ENCODE data around the gene ARHGEF16. TPM values are rescaled to one million over a fixed set of nuclear protein-coding genes. Genes with fewer than 3 reads are reported as not detected.

Gene ARHGEF16
- polyA plus RNA-seq, 4 donors, result 0.53 to 23.1 (median 15.4) TPM

DNA sequence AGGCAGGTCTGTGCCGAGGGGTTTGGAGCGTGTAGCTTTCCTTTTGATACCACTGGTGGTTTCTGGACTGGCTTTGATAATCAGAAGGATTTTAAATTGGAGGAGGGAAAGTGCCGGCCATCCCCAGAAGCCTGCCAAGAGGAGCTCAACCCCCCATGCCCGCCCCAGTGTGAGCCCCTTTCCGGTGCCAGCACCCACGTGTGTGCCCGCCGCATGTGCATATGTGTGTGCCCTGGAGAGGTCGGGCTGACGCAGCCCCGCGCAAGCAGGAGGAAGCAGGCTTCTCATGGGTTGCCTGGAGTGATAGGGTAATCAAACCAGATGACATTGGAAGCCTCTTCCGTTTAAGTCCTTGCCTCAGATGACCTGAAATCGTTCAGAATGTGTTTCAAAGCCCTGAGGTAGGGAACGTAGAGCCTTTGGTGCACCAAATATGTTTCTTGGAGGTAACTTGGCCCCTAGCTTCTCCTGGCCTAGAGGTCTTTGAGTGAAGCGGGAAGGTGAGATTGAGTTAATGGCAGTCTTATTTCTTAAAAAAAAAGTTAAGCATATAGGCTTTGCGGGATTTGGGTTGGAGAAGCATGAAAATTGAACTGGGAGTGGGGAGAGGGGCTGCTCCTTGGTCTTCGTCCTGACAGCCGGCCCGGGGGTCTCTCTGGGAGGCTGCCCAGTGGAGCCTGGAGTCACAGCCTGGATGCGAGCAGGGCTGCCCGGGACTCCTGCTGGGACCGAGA is 34.1 kb upstream of the ARHGEF16 start:
- no peak for DNase-seq (ENCODE audit: low read depth in 4 of 4, low spot score in 3 of 4)

DNA sequence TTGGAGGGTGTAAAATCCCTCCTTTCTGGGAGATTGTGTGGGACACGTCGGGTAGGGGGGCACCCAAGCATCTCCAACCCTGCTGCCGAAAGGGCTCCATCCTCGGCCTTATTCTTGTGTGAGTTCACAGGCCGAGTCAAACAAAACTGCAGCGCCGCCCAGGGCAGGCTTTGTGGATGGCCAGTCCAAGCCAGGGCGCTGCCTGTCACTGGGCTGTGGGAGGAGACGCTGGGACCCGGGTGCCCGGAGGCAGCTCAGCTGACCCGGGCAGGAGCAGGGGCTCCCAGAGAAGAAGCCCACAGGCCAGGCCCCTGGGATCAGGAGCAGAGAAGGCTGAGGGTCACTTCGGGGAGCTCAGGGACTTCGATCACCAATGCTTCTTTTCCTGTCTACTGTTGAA is 31.8 kb upstream of the ARHGEF16 start:
- DNase-seq (ENCODE audit: low read depth in 4 of 4, low spot score in 3 of 4), result no peak

DNA sequence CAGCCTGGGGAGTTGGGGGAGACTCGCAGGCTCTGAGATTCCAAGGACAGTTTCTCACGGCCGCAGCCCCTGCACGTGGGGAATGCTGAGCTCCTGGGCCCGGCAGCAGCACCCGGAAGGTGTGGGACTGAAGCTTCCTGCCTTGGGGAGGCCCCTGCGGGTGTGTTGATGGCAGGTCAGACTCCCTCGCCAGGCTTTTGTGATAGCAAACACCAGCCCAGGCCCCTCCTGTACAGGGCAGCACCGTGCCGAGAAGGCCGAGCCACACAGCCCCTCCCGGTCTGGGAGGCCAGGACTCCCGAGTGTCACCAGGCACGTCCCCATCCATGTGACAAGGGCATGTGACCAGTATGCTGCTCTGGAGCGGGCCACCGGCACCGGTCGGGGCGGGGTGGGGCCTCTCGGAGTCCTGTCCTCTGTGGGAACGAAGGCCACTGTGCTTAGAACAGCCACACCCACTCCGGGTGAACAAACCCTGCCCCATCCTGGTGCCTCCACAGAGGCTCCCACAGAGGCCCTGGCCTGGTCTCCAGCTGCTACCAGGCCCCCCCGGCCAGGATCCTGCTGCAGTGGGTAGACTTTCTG is 31.1 kb upstream of the ARHGEF16 start:
- no peak for DNase-seq (ENCODE audit: low read depth in 4 of 4, low spot score in 3 of 4)

DNA sequence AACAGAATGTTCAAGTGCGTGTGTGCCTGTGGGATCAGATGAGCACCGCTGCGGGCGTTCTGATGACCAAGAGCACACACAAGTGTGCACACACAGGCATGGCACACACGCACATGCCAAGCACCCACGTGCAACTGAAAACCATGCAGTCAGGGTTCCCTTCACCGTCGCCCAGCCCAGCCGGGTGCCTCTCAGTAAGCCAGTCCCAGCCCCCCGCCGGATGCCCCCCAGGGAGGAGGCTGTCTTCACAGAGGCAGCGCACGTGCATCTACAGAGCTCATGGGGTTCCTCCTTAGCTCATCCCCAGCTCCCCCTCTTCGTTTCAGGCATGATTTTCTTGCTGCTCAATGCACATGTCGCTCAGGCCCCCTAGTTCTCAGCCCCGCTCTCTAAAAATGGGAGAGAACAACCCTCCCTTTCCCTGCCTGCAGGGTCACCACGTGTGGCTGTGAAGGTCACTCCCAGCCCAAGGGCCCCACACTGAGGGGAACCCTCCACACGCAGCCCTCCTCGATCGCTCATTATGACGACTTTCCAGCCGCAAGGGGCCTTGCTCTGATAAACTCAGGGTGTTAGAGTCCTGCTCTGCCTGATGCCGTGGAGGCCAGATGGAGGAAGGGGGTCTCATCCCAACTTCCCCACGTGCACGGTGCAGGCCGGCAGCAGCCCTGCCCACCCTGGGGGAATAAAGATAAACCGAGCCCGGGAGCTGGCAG is 30.4 kb upstream of the ARHGEF16 start:
- DNase-seq (ENCODE audit: low read depth in 4 of 4, low spot score in 3 of 4), result no peak

DNA sequence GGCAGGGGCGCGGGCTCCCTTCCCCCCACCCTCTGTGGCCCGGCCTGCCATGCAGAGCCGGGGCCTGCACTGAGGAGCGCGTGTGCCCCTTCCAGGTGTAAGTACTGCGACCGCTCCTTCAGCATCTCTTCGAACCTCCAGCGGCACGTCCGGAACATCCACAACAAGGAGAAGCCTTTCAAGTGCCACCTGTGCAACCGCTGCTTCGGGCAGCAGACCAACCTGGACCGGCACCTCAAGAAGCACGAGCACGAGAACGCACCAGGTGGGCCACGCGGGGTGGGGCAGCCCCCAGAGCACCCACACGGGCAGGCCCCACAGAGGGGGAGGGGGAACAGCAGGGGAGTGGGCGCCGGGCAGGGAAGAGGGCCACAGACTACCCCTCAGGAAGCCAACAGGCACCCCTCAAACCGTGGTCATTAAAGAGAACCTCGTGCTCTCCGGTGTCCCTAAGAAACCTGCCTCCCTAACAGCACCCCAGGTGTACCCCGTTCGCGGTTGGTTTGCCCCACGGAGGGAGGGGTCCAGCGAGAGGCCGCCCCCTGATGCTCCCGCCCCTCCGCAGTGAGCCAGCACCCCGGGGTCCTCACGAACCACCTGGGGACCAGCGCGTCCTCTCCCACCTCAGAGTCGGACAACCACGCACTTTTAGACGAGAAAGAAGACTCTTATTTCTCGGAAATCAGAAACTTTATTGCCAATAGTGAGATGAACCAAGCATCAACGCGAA is 28.8 kb upstream of the ARHGEF16 start:
- DNase-seq (ENCODE audit: low read depth in 4 of 4, low spot score in 3 of 4), result no peak

DNA sequence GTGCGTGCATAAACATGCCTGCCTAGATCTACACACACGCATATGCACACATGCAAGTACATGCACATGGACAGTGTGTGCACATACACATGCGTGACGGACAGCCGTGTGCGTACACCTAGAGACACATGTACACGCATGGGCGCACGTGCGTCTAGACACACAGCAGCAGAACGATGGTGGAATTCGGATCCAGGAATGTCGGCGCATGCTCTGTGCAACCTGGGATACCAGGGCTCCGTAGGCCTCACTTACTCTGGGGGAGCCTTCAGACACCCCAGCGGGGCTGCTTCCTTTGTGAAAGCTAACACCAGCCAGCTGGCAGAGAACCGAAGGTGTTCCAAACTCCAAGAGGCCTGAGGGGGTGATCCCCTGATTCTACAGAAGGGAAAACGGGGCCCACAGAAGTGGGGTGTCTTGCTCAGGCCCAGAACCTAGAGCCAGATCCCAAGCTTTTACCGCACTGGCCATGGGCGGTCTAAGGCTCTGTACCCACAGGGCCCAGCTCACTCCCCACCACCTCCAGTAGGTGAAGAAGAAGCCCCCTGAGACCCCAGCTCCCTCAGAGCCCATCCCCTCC is 27.4 kb upstream of the ARHGEF16 start:
- DNase-seq (ENCODE audit: low read depth in 4 of 4, low spot score in 3 of 4), result no peak

DNA sequence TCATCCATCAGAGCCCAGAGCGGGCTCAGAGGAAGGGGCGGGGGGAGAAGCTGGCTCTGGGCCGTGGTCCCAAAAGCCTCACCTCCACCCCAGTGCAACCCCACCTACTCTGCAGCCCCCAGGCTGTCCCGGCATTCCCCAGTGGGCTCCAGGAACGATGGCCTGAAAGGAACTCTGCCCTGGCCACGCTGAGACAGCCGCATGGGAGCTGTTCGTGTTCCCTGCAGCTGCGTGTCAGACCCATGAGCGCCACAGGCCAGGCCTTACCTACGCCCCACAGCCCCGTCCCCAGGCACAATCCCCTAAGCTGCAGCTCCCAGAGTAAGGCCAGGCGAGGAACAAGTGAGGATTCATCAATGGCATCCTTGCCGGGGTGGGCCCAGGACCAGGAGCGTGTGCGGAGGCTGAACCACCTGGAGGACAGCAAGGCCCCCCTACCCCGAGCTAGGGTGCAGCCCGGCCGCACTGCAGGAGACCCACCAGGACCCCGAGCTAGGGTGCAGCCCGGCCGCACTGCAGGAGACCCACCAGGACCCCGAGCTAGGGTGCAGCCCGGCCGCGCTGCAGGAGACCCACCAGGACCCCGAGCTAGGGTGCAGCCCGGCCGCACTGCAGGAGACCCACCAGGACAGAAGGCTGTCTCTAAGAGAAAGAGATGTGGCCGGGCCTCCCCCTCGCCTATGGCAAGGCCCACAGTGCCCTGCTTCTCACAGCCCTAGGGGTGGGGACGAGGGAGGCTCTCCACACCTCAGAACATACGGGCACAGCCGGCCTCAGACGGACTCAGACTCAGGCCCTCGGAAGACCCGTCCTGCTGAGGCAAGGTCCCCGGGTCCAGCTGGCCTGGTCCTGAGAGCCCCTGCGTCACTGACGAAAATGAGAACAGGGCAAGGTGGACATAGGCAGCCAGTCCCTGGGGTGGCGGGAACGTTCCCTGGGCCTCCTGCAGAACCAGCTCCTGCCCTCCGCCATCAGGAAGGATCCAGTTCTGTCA is 26.5 kb upstream of the ARHGEF16 start:
- no peak for DNase-seq (ENCODE audit: low read depth in 4 of 4, low spot score in 3 of 4)

DNA sequence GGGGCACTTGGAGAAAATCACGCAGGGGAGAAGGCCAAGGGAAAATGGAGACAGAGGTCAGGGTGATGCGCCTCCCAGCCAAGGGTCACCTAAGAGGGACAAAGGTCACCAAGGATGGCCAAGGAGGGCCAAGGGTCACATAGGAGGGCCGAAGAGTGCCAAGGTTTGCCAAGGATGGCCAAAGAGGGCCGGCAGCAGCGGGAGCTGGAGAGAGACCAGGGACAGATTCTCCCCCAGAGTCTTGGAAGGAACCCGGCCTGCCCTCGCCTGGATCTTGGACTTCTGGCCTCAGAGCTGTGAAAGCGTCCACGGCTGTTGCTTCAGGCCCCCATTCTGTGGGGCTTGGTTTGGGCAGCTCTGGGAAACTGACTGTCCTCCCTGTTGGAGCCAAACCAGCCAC is 25.6 kb upstream of the ARHGEF16 start:
- no peak for DNase-seq (ENCODE audit: low read depth in 4 of 4, low spot score in 3 of 4)

DNA sequence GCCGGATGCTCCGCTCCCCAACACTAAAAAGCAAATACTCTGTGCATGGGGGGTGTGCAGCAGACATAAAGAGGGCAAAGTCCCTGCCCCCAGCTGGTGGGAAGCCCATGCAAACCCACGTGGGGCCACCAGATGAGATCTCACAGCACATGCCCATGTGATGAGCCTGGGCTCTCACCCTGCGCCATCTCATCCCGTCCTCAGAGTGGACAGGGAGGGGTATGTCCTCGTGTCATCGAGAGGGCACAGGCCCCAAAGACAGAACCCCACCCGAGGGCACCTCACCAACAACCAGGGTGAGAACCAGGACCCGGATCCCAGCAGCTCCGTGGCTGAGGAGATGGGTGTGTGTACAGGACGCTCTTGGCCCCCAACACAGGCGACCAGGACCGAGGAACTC is 25.1 kb upstream of the ARHGEF16 start:
- DNase-seq (ENCODE audit: low read depth in 4 of 4, low spot score in 3 of 4), result no peak

DNA sequence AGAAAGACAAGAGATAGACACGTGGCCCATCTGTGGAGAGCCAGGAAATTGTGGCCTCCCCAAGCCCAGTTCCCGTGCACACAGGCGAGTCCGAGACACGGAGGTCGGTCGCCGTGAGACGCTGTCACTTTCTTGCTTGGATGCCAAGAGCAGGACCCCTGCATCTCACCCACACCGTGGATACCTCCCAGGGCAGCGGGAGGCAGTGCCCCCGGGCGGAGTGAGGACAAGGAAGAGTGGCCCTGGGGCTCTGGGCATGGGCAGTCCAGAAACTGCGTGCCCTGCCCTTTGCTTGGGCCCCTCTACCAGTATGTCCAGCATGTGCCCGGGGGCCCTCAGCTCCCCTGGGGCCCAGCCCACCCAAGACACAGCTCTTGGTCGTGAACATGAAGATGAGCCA is 24.7 kb upstream of the ARHGEF16 start:
- DNase-seq (ENCODE audit: low read depth in 4 of 4, low spot score in 3 of 4), result no peak

DNA sequence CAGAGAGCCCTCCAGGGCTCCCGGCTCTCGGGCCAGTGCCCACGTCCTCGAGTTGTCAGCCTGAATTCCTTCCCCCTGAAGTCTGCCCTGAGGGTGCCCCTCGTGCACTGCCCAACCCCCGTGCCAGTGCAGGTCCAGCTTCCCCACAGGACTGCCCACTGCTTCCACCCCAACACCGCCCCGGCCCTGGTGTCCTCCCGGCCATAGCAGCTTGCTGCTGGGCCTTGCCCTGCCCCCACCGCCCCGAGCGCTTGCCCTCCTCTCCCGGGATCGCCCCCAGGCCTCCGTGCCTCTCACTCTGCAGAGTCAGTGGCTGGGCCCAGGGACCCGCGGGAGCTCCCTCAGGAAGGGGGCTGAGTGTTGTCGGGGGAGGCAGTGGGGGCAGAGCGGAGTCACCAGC is 24.1 kb upstream of the ARHGEF16 start:
- DNase-seq (ENCODE audit: low read depth in 4 of 4, low spot score in 3 of 4), result no peak

DNA sequence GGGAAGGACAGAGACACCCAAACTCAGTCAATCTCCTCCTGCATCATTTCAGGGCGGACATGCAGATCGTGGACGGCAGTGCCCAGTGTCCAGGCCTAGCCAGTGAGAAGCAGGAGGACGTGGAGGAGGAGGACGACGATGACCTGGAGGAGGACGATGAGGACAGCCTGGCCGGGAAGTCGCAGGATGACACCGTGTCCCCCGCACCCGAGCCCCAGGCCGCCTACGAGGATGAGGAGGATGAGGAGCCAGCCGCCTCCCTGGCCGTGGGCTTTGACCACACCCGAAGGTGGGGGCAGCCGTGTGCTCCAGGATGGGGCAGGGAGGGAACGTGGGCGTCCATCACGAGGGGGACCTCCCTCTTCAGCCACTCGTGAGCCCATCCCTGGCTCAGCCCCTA is 23.6 kb upstream of the ARHGEF16 start:
- DNase-seq (ENCODE audit: low read depth in 4 of 4, low spot score in 3 of 4), result no peak

DNA sequence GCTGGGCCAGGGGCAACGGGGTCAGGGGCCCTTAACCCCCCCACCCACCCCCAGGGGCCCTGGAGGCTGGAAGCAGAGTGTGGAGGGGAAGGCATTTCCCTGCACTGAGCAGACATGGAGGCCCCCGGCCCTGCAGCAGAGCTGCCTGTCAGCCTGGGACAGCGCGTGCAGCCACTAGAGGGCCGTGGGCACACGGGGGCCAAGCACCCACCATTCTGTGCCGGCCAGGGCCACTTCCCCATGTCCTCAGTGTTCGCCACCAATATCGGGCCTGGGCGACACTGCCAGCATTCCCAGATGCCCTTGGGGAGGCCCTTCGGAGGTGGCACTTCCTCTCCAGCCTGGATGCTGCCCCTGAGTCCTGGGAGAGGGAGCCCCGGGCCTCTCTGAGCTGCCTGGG is 23.2 kb upstream of the ARHGEF16 start:
- DNase-seq (ENCODE audit: low read depth in 4 of 4, low spot score in 3 of 4), result no peak

DNA sequence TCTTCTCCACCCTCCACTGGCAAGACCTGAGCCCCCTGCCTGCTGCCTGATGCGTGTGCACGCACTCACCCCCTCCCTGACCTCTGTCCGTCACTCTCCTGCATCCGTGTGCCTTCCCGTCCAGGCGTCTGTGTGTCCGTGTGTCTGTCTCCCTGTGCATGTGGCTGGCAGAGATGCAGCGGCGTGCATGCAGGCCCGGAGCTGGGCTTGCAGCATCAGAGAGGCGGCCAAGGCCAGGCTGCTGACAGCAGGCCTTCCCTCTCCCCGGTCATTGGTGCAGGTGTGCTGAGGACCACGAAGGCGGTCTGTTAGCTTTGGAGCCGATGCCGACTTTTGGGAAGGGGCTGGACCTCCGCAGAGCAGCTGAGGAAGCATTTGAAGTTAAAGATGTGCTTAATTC is 22.8 kb upstream of the ARHGEF16 start:
- DNase-seq (ENCODE audit: low read depth in 4 of 4, low spot score in 3 of 4), result no peak

DNA sequence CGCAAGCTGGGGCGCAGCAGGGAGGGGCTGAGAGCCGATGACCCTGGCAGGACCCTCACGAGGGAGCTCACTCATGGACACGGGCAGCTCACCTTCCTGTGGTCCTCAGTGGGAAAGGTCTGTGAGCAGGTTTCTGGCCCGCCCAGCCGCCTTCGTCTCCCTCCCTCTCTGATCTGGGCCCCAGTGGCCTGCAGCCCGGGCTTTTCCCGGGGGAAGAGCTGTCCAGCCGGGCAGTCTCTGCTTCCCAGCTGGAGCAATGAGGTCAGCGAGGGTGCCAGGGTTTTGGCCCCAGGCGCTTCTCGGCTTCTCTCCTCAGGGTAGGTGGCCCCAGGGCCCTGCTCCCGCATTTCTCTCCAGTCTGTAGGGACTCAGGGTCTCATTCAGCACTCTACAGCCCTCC is 22.2 kb upstream of the ARHGEF16 start:
- DNase-seq (ENCODE audit: low read depth in 4 of 4, low spot score in 3 of 4), result no peak

DNA sequence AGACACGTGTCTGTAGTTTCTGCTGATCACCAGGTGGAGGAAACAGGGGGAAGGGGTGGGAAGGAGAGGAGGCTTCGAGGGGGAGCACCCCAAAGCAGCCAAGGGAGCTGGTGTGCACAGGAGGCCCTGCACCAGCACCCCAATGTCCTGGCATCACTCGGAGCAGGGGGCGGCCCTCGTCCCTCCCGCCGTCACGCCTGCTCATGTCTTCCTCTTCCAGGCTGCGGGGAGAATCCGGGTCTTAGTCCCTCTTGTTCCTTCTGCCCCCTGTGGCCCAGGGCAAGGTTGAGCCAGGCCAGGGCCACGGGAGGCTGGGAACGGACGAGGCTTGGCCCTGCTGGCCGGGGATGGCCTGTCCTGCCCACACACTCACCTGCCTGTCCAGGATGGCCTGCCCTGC is 21.4 kb upstream of the ARHGEF16 start:
- no peak for DNase-seq (ENCODE audit: low read depth in 4 of 4, low spot score in 3 of 4)

DNA sequence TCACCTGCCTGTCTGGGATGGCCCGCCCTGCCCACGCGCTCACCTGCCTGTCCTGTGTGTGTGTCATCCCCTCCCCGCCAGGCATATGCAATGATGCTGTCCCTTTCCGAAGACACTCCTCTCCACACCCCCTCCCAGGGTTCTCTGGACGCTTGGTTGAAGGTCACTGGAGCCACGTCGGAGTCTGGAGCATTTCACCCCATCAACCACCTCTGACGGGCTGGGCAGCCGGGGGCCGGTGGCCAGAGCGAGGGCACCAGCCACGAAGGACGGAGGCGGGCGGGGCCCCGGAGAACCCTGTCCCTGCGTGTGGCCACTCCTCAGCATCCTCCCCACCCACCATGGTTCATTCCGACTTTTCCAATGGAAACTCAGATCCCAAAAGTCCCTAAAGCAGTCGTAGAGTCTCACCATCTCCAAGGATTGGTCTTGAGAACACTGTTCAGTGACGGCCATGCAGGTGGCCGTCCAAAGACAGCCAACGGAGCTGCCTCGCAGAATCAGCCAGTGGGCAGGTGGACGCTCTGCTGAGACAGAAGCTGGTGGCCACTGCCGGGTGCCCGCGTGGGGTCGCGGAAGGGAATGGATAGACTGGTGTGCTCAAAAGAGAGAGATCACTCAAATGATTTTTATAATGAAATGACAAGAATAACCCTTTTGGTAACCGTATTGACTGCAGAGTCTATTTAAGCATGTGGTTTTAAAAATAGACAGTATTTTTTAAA is 20.7 kb upstream of the ARHGEF16 start:
- DNase-seq (ENCODE audit: low read depth in 4 of 4, low spot score in 3 of 4), result no peak

DNA sequence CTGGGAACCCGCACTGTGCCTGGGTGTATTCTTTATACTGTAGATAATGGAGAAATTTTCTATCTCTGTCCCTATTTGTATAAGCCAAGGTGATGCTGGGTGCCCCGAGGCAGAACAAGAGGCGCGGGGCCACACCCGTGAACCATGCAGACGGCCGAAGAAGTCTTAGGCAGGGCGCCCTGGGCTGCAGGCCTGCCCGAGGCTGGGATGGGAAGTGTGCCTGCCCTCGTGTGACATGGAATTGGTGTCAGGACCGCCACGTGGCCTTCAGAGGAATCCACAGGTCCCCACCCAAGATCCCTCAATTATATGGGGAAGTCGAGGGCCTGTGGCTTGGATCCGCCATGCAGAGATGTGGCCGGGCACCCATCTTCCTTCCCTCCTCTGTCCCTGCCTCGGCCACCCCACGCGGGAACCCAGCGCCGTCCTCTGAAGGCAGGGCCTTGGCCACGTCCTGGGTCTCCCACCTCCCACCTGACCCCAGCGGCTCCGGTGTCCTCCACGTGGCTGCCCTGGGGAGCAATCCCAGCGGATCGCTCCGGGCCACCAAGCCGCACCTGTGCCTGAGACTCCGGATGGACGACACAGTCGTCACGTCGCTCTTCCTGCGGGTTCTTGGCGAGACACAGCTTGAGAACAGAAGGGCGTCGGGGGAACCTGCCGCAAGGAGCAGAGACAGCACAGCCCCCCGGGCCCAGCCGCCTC is 19.9 kb upstream of the ARHGEF16 start:
- no peak for DNase-seq (ENCODE audit: low read depth in 4 of 4, low spot score in 3 of 4)

DNA sequence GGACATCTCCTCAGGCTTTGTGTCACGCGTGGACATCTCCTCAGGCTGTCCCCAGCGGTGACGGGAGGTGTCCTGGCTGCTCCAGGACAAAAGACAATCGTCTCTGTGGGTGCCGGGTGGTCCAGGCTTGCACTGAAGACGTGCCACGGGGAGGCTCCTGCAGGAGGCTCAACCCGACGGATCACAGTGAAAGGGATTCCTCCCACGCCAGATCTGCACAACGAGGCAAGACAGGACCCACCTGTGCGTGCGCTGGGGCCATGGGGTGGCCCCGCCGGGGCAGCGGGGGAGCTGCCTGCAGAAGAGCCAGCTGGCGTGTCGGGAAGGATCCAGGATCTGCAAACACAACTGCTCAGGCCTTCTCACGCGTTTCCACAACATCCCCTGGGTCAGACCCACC is 18.8 kb upstream of the ARHGEF16 start:
- no peak for DNase-seq (ENCODE audit: low read depth in 4 of 4, low spot score in 3 of 4)

All from left renal pelvis (tissue), 4 donors.